Neuronal stem cell (in vitro differentiated cells): ENCODE data around the gene HGS.

Experiments used
- DNase-seq: peaks from one replicate; pipeline ENCODE4 v3.0.0-alpha.2; 2013; ENCODE audit warnings: low spot score
- H2AFZ ChIP-seq: one replicate; pipeline ENCODE4 v1.6.1; 2013; ENCODE audit warnings: mild to moderate bottlenecking, low read length, inconsistent platforms
- H2AK5ac ChIP-seq: 2 replicates; pipeline ENCODE4 v1.6.1; 2013; ENCODE audit warnings: low read depth, mild to moderate bottlenecking, inconsistent platforms, low read length, moderate library complexity, mixed read lengths
- H2BK120ac ChIP-seq: 2 replicates; pipeline ENCODE4 v1.6.1; 2013; ENCODE audit warnings: low read depth, mild to moderate bottlenecking, inconsistent platforms, low read length, moderate library complexity, mixed read lengths
- H2BK12ac ChIP-seq: one replicate; pipeline ENCODE4 v1.6.1; 2013; ENCODE audit warnings: low read length, inconsistent platforms
- H2BK15ac ChIP-seq: 2 replicates; pipeline ENCODE4 v1.6.1; 2013; ENCODE audit warnings: mild to moderate bottlenecking, low read length, inconsistent platforms, mixed read lengths
- H2BK5ac ChIP-seq: one replicate; pipeline ENCODE4 v1.6.1; 2013; ENCODE audit warnings: inconsistent platforms, mild to moderate bottlenecking, low read length, moderate library complexity
- H3K14ac ChIP-seq: one replicate; pipeline ENCODE4 v1.6.1; 2013; ENCODE audit warnings: low read length, inconsistent platforms
- H3K18ac ChIP-seq: 2 replicates; pipeline ENCODE4 v1.6.1; 2013; ENCODE audit warnings: low read length, inconsistent platforms
- H3K23ac ChIP-seq: 2 replicates; pipeline ENCODE4 v1.6.1; 2013; ENCODE audit warnings: low read depth, mild to moderate bottlenecking, mixed read lengths, low read length, inconsistent platforms; ENCODE audit not compliant: poor library complexity
- H3K27ac ChIP-seq: replicated peaks from 3 replicates; pipeline ENCODE4 v1.5.1; 2013; ENCODE audit warnings: low read length, inconsistent platforms
- H3K27me3 ChIP-seq, 3 experiments: 2 replicates each; pipeline ENCODE4 v1.6.1; 2013; ENCODE audit warnings: low read length in 3 of 3, mild to moderate bottlenecking in 2 of 3, inconsistent platforms in 1 of 3, low read depth in 1 of 3, mixed read lengths in 1 of 3, moderate library complexity in 1 of 3; ENCODE audit not compliant: control insufficient read depth in 3 of 3, insufficient read depth in 3 of 3
- H3K36me3 ChIP-seq, 2 donors: replicated peaks in 1 of 2; 2 replicates each; pipeline ENCODE4 v1.6.1; 2013; ENCODE audit warnings: low read length in 2 of 2; ENCODE audit not compliant: control insufficient read depth in 2 of 2, insufficient read depth in 2 of 2
- H3K4ac ChIP-seq: 2 replicates; pipeline ENCODE4 v1.6.1; 2013; ENCODE audit warnings: inconsistent platforms, mild to moderate bottlenecking, low read length, moderate library complexity
- H3K4me1 ChIP-seq, 2 donors: 1 replicate in 1 of 2; 2 replicates in 1 of 2; pipeline ENCODE4 v1.6.1; 2013; ENCODE audit warnings: low read length in 2 of 2, low read depth in 1 of 2; ENCODE audit not compliant: control insufficient read depth in 2 of 2, insufficient read depth in 1 of 2
- H3K4me2 ChIP-seq: one replicate; pipeline ENCODE4 v1.6.1; 2013; ENCODE audit warnings: mild to moderate bottlenecking, low read length, inconsistent platforms; ENCODE audit not compliant: insufficient read depth, poor library complexity, severe bottlenecking
- H3K4me3 ChIP-seq, 2 donors: 2 replicates each; pipeline ENCODE4 v1.5.1; 2013; ENCODE audit warnings: low read length in 2 of 2, mild to moderate bottlenecking in 2 of 2, inconsistent platforms in 1 of 2, moderate library complexity in 1 of 2
- H3K79me1 ChIP-seq: one replicate; pipeline ENCODE4 v1.6.1; 2013; ENCODE audit warnings: low read depth, mild to moderate bottlenecking, inconsistent platforms, low read length, moderate library complexity
- H3K9ac ChIP-seq: one replicate; pipeline ENCODE4 v1.6.1; 2013; ENCODE audit warnings: mild to moderate bottlenecking, low read depth, low read length, inconsistent platforms; ENCODE audit not compliant: poor library complexity
- H3K9me3 ChIP-seq, 2 donors: replicated peaks in 1 of 2; 2 replicates each; pipeline versions ENCODE3 to v1.6.1; 2013; ENCODE audit warnings: low read length in 2 of 2, mild to moderate bottlenecking in 2 of 2, inconsistent platforms in 1 of 2, low read depth in 1 of 2, mixed read lengths in 1 of 2, moderate library complexity in 1 of 2; ENCODE audit not compliant: control insufficient read depth in 2 of 2, insufficient read depth in 1 of 2
- H4K8ac ChIP-seq: one replicate; pipeline ENCODE4 v1.6.1; 2013; ENCODE audit warnings: low read depth, mild to moderate bottlenecking, inconsistent platforms, low read length, moderate library complexity
- H4K91ac ChIP-seq: one replicate; pipeline ENCODE4 v1.6.1; 2013; ENCODE audit warnings: low read length, low read depth, mild to moderate bottlenecking, inconsistent platforms; ENCODE audit not compliant: poor library complexity
- WGBS, 2 donors: extraction: QIAGEN DNeasy Blood & Tissue Kit; methylation state at CpG; one replicate each; pipeline ENCODE4 v1.1.7; 2013; ENCODE audit warnings: missing lambda C conversion rate in 2 of 2, mixed read lengths in 1 of 2; ENCODE audit not compliant: insufficient read length in 2 of 2, insufficient replicate concordance in 1 of 2; ENCODE audit errors: extremely low coverage in 2 of 2; 5-methylcytosine and 5-hydroxymethylcytosine counted together

HGS gene

GRCh38 chr17:81713556-81714411 lies 30.0 kb downstream of the HGS start:
- no CpG with 5 or more reads among the region's 36 CpGs for WGBS, 2 donors

GRCh38 chr17:81714412-81715106 lies 30.7 kb downstream of the HGS start:
- peak overlapping the region; percentile 71 for H3K14ac ChIP-seq
- H3K36me3 ChIP-seq, result peaks cover 10 to 31% of the 10 kb centered on the region in 2 donors
- no peak overlapping the region for H2BK120ac ChIP-seq
- peak overlapping the region; percentile 91 for H3K23ac ChIP-seq
- peaks cover 26% of the 10 kb centered on the region for H3K79me1 ChIP-seq
- peak overlapping the region; percentile 54 for H2BK5ac ChIP-seq
- no CpG with 5 or more reads among the region's 39 CpGs for WGBS, 2 donors
- no peak overlapping the region for H2BK15ac ChIP-seq
- H3K9ac ChIP-seq, result peak overlapping the region; percentile 84
- H3K18ac ChIP-seq, result no peak overlapping the region
- no peak overlapping the region for H3K4ac ChIP-seq
- peak overlapping the region; percentile 19 for H2AK5ac ChIP-seq
- no peak overlapping the region for H2AFZ ChIP-seq
- no peak for DNase-seq
- peaks cover 0 to 14% (median 0%) of the 10 kb centered on the region in 3 experiments for H3K27me3 ChIP-seq
- H3K27ac ChIP-seq, result no peak overlapping the region
- H4K91ac ChIP-seq, result no peak overlapping the region
- no peak overlapping the region for H4K8ac ChIP-seq
- H2BK12ac ChIP-seq, result peak overlapping the region; percentile 75
- H3K9me3 ChIP-seq, result no peaks in the 10 kb centered on the region
- peaks cover 21 to 26% of the 10 kb centered on the region in 2 donors for H3K4me1 ChIP-seq
- H3K4me2 ChIP-seq, result no peak overlapping the region
- H3K4me3 ChIP-seq, result peak overlapping the region in 1 of 2 donors; percentile 81

More at GRCh38 chr17:81713556-81714411, 30.0 kb downstream of the HGS start:
- Histone ChIP-seq H3K9ac (peak overlapping the region; percentile 84), H2AK5ac (peak overlapping the region; percentile 43), H3K79me1 (peaks cover 26% of the 10 kb centered on the region), H3K27me3 (peaks cover 0 to 14% (median 0%) of the 10 kb centered on the region in 3 experiments), H2BK15ac (peak overlapping the region; percentile 58), H3K4me1 (peaks cover 21 to 26% of the 10 kb centered on the region in 2 donors), H3K9me3 (no peaks in the 10 kb centered on the region), H3K4me2 (peak overlapping the region; percentile 98), H3K14ac (peak overlapping the region; percentile 97), H4K8ac (no peak overlapping the region), H3K4me3 (peak overlapping the region; percentile 34 to 81), H3K27ac (peak overlapping the region; percentile 27), H3K4ac (no peak overlapping the region), H3K36me3 (peaks cover 10 to 28% of the 10 kb centered on the region in 2 donors), H2BK12ac (peak overlapping the region; percentile 73), H2BK120ac (no peak overlapping the region), H2BK5ac (peak overlapping the region; percentile 54), H4K91ac (no peak overlapping the region), H3K23ac (peak overlapping the region; percentile 91), H3K18ac (no peak overlapping the region), H2AFZ (no peak overlapping the region)
- DNase-seq, result no peak

GRCh38 chr17:81715107-81715871 lies 31.5 kb downstream of the HGS start:
- no peak overlapping the region for H3K4me3 ChIP-seq
- H4K8ac ChIP-seq, result no peak overlapping the region
- H2BK15ac ChIP-seq, result no peak overlapping the region
- H3K4ac ChIP-seq, result no peak overlapping the region
- H3K36me3 ChIP-seq, result peaks cover 10 to 37% of the 10 kb centered on the region in 2 donors
- H3K27me3 ChIP-seq, result peaks cover 0 to 11% (median 0%) of the 10 kb centered on the region in 3 experiments
- no peak overlapping the region for H4K91ac ChIP-seq
- no peak overlapping the region for H3K18ac ChIP-seq
- H2BK12ac ChIP-seq, result peak overlapping the region; percentile 75
- H2AFZ ChIP-seq, result no peak overlapping the region
- no peak overlapping the region for H3K23ac ChIP-seq
- no peak overlapping the region for H3K9ac ChIP-seq
- peaks cover 26% of the 10 kb centered on the region for H3K79me1 ChIP-seq
- H2BK120ac ChIP-seq, result no peak overlapping the region
- H3K9me3 ChIP-seq, result no peaks in the 10 kb centered on the region
- H3K27ac ChIP-seq, result no peak overlapping the region
- H2AK5ac ChIP-seq, result peak overlapping the region; percentile 19
- peaks cover 21 to 25% of the 10 kb centered on the region in 2 donors for H3K4me1 ChIP-seq
- no peak for DNase-seq
- no CpG with 5 or more reads among the region's 32 CpGs for WGBS, 2 donors
- H2BK5ac ChIP-seq, result no peak overlapping the region
- H3K14ac ChIP-seq, result no peak overlapping the region
- H3K4me2 ChIP-seq, result no peak overlapping the region
